ENCODE results near the gene TMEM221.

TMEM221 gene

GRCh38 chr19:17471410-17472125, 23.1 kb upstream of the TMEM221 start:
- no peak for DNase-seq

GRCh38 chr19:17470068-17470841, 21.8 kb upstream of the TMEM221 start, which contains the start of gene SLC27A1:
SLC27A1 (plus strand) TSS chr19:17470524; CDS start chr19:17470541, 17 bp downstream.
- DNase-seq, result peak; percentile 99

GRCh38 chr19:17469481-17470067, 21.1 kb upstream of the TMEM221 start:
- peak; percentile 79 to 95 (median 87) for DNase-seq

- no peak for DNase-seq
These were observed 20.6 kb upstream of the TMEM221 start for GRCh38 chr19:17469092-17469480.

- no peak for DNase-seq
These were observed 20.0 kb upstream of the TMEM221 start for GRCh38 chr19:17468302-17469091.

- DNase-seq, result no peak
These were observed 19.2 kb upstream of the TMEM221 start for GRCh38 chr19:17467471-17468301.

GRCh38 chr19:17466487-17466850, 18.0 kb upstream of the TMEM221 start:
- no peak for DNase-seq

- DNase-seq, result no peak
These were observed 12.1 kb upstream of the TMEM221 start, which contains the start of gene NXNL1 for GRCh38 chr19:17460372-17461230. NXNL1 (minus strand) TSS chr19:17460926; CDS start chr19:17460869, 57 bp downstream.

- no peak for DNase-seq
These were observed 10.5 kb upstream of the TMEM221 start for GRCh38 chr19:17458970-17459369.

- DNase-seq, result no peak
These were observed 9.1 kb upstream of the TMEM221 start for GRCh38 chr19:17457616-17458015.

- DNase-seq, result no peak
These were observed 7.7 kb upstream of the TMEM221 start for GRCh38 chr19:17456127-17456526.

- peak in 1 of 3 donors; percentile 32 for DNase-seq
These were observed 7.0 kb upstream of the TMEM221 start for GRCh38 chr19:17455308-17456123.

GRCh38 chr19:17454576-17455071, 6.2 kb upstream of the TMEM221 start:
- no peak for DNase-seq

- DNase-seq, result no peak
These were observed 3.4 kb upstream of the TMEM221 start for GRCh38 chr19:17451820-17452219.

GRCh38 chr19:17450264-17451075, 2.0 kb upstream of the TMEM221 start:
- DNase-seq, result peak in 2 of 3 donors; percentile 32 to 33

GRCh38 chr19:17447704-17448130, 751 bp downstream of the TMEM221 start:
- DNase-seq, result no peak

GRCh38 chr19:17445526-17446165, 2.8 kb downstream of the TMEM221 start:
- DNase-seq, result no peak
